Memory B cell (primary cell): ENCODE results near the gene MIS18A.
A peak's percentile ranks its signal among the peaks of the same experiment; 100 is the strongest.
"Not testable (repeated sequence)": the region's sequence is repeated elsewhere in the genome, so short reads cannot be mapped to it uniquely, and the experiment has no call there.

ENCODE experiments used
- ATAC-seq: fragments of 150-1000 bp; cut with Tn5 transposase; 2 replicates; pipeline ENCODE4 v1.10.0; 2021; ENCODE audit warnings: low read depth, mild to moderate bottlenecking, moderate library complexity
- DNase-seq, 2 donors: peaks; one replicate each; pipeline ENCODE4 v3.0.0; 2022; ENCODE audit warnings: low spot score in 2 of 2
- H3K27ac Mint-ChIP-seq: one replicate; pipeline ENCODE4 v1.8.0; 2022; ENCODE audit warnings: mild to moderate bottlenecking, moderate library complexity, mixed read lengths
- H3K27me3 Mint-ChIP-seq: one replicate; pipeline ENCODE4 v1.8.0; 2022; ENCODE audit warnings: mixed read lengths
- H3K36me3 Mint-ChIP-seq: one replicate; pipeline ENCODE4 v1.8.0; 2022; ENCODE audit warnings: mild to moderate bottlenecking, mixed read lengths
- H3K4me1 Mint-ChIP-seq: one replicate; pipeline ENCODE4 v1.8.0; 2022; ENCODE audit warnings: mixed read lengths
- H3K4me3 Mint-ChIP-seq: one replicate; pipeline ENCODE4 v1.8.0; 2022; ENCODE audit warnings: mild to moderate bottlenecking, moderate library complexity, mixed read lengths
- H3K9me3 Mint-ChIP-seq: one replicate; pipeline ENCODE4 v1.8.0; 2022; ENCODE audit warnings: mixed read lengths

The MIS18A gene

DNA sequence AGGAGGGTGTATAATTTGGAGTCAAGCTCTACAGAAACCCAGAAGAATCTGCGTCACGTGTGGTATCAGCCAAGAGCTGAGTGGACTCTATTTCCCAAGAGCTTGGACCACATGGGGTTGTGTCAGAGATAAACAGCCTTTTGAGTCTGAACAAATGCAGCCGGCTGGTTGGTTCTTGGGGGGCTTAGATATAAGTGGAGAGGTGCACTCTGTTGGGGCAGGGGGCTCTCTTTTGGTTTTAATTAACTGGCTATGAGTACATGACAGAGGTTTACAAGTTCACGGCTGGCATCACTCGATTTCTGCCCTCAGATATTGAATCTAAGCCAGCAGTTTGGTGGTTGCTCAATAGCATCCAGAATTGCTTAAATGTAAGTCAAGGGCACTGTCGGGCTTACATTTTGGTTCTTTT lies 19.3 kb upstream of the MIS18A start:
- DNase-seq (no peak), ATAC-seq (no peak)
- Mint-ChIP-seq H3K4me1 (no peaks in the 10 kb centered on the region), H3K9me3 (no peaks in the 10 kb centered on the region), H3K36me3 (peaks cover 3% of the 10 kb centered on the region), H3K27ac (no peak overlapping the region), H3K27me3 (no peaks in the 10 kb centered on the region), H3K4me3 (no peak overlapping the region)

DNA sequence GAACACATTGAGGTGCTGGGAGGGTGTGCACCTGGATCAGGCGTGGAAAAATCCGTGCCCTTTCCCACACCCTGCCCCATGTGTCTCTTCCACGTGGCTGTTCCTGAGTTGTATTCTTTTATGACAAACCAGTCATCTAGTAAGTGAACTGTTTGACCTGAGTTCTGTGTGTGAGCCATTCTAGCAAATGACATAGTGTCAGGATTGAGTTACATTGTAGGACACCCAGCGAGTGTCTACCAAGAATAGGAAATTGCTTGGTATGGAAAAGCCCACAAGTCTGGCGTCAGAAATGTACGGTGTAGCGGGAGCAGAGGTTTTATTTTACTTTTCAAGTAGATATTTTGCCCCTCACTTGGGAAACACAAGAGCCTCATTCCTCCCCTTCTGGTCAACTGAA lies 18.6 kb upstream of the MIS18A start:
- Mint-ChIP-seq H3K9me3 (no peaks in the 10 kb centered on the region), H3K27me3 (no peaks in the 10 kb centered on the region), H3K36me3 (peaks cover 3% of the 10 kb centered on the region), H3K4me3 (no peak overlapping the region), H3K27ac (no peak overlapping the region), H3K4me1 (no peaks in the 10 kb centered on the region)
- ATAC-seq (no peak), DNase-seq (no peak)

DNA sequence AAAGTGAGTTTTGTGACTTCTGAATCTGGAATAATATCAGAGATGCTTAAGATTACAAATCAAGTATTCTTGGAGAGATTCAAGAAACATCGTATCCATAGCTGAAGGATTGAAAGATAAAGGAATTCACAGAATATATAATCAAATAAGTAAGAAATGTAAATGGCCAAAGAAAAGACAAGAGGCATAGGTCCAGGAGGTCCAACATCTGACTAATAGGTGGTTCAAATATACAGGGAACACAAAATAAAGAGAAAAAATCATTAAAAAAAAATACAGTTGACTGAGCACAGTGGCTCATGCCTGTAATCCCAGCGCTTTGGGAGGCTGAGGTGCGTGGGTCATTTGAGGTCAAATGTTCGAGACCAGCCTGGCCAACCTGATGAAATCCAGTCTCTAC lies 6.6 kb upstream of the MIS18A start:
- Mint-ChIP-seq H3K27me3 (no peaks in the 10 kb centered on the region), H3K4me3 (no peak overlapping the region), H3K36me3 (peaks cover 15% of the 10 kb centered on the region), H3K27ac (no peak overlapping the region), H3K4me1 (peaks cover 1% of the 10 kb centered on the region), H3K9me3 (no peaks in the 10 kb centered on the region)
- DNase-seq, result no peak
- ATAC-seq, result no peak

DNA sequence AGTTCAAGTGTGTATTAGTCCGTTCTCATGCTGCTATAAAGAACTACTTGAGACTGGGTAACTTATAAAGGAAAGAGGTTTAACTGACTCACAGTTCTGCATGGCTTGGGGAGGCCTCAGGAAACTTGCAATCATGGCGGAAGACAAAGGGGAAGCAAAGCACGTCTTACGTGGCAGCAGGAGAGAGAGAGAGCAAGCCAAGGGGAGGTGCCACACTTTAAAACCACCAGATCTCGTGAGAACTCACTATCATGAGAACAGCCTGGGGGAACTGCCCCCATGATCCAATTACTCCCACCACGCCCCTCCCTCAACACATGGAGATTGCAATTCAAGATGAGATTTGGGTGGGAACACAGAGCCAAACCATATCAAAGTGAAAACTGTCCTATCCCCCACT lies 4.1 kb upstream of the MIS18A start:
- no peak for ATAC-seq
- Mint-ChIP-seq H3K36me3 (peaks cover 17% of the 10 kb centered on the region), H3K9me3 (no peaks in the 10 kb centered on the region), H3K27me3 (no peaks in the 10 kb centered on the region), H3K4me1 (peaks cover 16% of the 10 kb centered on the region), H3K27ac (no peak overlapping the region), H3K4me3 (no peak overlapping the region)
- no peak for DNase-seq

DNA sequence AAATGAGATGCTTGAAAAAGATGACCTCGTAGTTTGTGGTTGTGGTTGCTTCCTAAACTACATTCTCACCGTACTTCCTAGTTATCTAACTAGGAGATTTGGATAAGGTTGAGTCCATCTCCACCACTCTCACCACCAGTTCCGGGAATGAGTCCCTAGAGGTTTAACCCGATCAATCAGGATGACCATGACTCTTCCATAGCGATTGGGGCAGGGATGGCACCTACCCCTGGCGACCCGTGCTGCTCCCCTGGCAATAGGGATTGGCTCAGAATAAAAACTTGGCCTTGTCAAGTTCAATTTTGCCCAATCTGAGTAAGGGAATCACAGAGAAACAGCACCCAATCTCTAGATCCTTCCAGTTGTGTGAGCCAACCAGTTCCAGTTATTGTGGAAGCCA lies 2.7 kb upstream of the MIS18A start:
- peaks cover 14% of the 10 kb centered on the region for H3K36me3 Mint-ChIP-seq
- ATAC-seq (no peak), DNase-seq (no peak)
- no peak overlapping the region for H3K4me3 Mint-ChIP-seq
- no peak overlapping the region for H3K27ac Mint-ChIP-seq
- H3K9me3 Mint-ChIP-seq, result no peaks in the 10 kb centered on the region
- no peaks in the 10 kb centered on the region for H3K27me3 Mint-ChIP-seq
- H3K4me1 Mint-ChIP-seq, result peaks cover 17% of the 10 kb centered on the region

DNA sequence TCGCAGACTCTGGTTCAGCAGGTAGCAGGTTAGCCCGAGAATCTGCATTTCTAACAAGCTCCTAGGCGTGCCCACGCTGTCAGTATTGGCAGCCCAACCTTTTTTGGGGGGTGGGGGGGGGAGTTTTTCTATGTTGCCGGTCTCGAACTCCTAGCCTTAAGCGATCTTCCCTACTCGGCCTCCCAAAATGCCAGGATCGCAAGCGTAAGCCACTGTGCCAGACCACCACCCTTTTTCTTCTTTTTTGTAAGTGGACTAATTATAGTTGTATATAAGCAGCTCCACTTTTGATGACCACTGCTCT lies 480 bp upstream of the MIS18A start:
- Mint-ChIP-seq H3K4me1 (peaks cover 20% of the 10 kb centered on the region), H3K27ac (peak overlapping the region; percentile 94), H3K27me3 (no peaks in the 10 kb centered on the region), H3K36me3 (peaks cover 11% of the 10 kb centered on the region), H3K9me3 (no peaks in the 10 kb centered on the region), H3K4me3 (peak overlapping the region; percentile 100)
- ATAC-seq (no peak), DNase-seq (no peak)

DNA sequence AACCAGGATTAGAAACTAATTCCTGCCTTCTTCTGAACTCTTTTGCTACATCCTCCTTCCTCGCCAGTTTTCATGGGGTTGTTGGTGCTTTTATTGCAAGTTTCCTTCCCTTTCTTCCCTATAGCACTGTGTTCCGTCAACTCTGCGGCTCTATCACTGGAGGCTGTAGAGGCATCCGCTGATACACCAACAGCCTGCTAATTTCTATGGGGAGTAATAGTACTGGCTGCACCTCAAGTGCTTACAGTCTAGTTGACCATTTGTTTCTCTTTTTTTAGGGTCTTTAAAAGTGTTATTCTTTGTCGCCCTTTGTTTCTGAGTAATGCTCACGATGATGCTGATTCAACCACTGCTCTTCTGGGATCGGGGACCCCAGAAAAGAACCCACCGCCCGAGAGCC lies 746 bp downstream of the MIS18A start:
- H3K36me3 Mint-ChIP-seq, result peaks cover 7% of the 10 kb centered on the region
- no peak for ATAC-seq
- no peaks in the 10 kb centered on the region for H3K9me3 Mint-ChIP-seq
- no peak for DNase-seq
- no peaks in the 10 kb centered on the region for H3K27me3 Mint-ChIP-seq
- H3K4me3 Mint-ChIP-seq, result peak overlapping the region; percentile 100
- H3K4me1 Mint-ChIP-seq, result peaks cover 20% of the 10 kb centered on the region
- peak overlapping the region; percentile 94 for H3K27ac Mint-ChIP-seq

DNA sequence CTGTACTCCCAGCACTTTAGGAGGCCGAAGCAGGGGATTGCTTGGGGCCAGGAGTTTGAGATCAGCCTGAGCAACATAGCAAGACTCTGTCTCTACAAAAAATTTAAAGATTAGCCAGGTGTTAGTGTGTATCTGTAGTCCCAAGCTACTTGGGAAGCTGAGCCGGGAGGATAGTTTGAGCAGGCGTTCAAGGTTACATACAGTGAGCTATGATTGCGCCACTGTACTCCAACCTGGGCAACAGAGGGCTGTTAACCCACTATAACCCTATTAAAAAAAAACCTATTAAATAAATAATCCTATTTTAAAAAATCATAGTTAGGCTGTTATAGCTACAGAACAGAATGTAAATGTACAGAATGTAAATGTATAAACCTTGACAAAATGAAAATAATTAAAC lies 2.2 kb downstream of the MIS18A start:
- H3K4me1 Mint-ChIP-seq, result peaks cover 20% of the 10 kb centered on the region

DNA sequence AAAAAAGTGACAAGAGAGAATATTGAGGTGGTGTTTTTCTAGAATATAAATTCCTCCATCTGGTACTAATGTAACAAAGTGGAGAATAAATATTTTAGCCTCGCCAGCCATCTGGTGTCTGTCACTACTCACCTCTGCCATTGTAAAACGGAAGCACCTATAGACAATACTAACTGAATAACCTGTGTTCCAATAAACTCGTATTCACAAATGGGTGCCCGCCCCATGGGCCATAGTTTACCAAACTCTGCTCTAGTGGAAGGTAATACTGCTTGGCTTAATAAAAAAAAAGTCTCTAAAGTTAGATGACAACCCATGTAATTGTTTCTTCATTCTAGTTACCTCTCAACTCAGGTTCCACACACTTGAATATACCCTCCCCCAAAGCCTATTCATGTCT lies 8.1 kb downstream of the MIS18A start:
- Mint-ChIP-seq H3K27ac (no peak overlapping the region), H3K36me3 (peaks cover 25% of the 10 kb centered on the region), H3K9me3 (no peaks in the 10 kb centered on the region), H3K4me3 (no peak overlapping the region), H3K4me1 (peaks cover 2% of the 10 kb centered on the region), H3K27me3 (no peaks in the 10 kb centered on the region)
- no peak for DNase-seq
- no peak for ATAC-seq

More for the DNA sequence above, 2.2 kb downstream of the MIS18A start:
- H3K4me3 Mint-ChIP-seq, result no peak overlapping the region
- no peaks in the 10 kb centered on the region for H3K27me3 Mint-ChIP-seq
- no peaks in the 10 kb centered on the region for H3K9me3 Mint-ChIP-seq
- ATAC-seq, result no peak
- no peak overlapping the region for H3K27ac Mint-ChIP-seq
- no peak for DNase-seq
- H3K36me3 Mint-ChIP-seq, result peaks cover 7% of the 10 kb centered on the region

DNA sequence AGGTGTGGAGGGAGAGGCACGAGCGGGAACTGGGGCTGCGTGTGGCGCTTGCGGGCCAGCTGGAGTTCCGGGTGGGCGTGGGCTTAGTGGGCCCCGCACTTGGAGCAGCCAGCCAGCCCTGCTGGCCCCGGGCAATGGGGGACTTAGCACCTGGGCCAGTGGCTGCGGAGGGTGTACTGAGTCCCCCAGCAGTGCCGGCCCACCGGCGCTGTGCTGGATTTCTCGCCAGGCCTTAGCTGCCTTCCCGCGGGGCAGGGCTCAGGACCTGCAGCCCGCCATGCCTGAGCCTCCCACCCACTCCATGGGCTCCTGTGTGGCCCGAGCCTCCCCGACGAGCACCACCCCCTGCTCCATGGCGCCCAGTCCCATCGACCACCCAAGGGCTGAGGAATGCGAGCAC lies 13.5 kb downstream of the MIS18A start:
- ATAC-seq, H3K27ac Mint-ChIP-seq, H3K4me1 Mint-ChIP-seq, H3K9me3 Mint-ChIP-seq, H3K27me3 Mint-ChIP-seq, DNase-seq, H3K4me3 Mint-ChIP-seq: not testable (repeated sequence)
- H3K36me3 Mint-ChIP-seq, result peaks cover 18% of the 10 kb centered on the region

DNA sequence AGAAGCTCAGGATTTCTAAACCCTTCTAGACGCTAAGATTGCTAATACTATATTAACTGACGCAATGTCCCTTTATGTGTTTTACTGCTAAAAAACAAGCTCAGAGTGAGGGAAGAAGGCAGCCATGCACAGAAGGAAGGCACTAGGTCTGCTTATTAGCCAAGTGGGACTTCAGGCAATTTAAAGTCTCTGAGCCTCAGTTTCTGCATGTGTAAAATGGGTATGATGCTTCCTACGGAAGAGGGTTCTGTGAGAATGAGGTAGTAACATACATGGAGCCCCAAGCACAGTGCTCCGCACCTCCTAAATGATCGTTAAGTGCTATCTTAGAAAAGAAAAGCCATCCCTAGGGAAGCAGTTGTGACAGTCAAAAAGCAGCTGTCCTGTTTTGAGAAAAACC lies 16.9 kb downstream of the MIS18A start:
- H3K27ac Mint-ChIP-seq, result no peak overlapping the region
- peaks cover 5% of the 10 kb centered on the region for H3K4me1 Mint-ChIP-seq
- H3K4me3 Mint-ChIP-seq, result no peak overlapping the region
- H3K36me3 Mint-ChIP-seq, result peaks cover 8% of the 10 kb centered on the region
- DNase-seq (no peak), ATAC-seq (no peak)
- H3K9me3 Mint-ChIP-seq, result no peaks in the 10 kb centered on the region
- no peaks in the 10 kb centered on the region for H3K27me3 Mint-ChIP-seq

DNA sequence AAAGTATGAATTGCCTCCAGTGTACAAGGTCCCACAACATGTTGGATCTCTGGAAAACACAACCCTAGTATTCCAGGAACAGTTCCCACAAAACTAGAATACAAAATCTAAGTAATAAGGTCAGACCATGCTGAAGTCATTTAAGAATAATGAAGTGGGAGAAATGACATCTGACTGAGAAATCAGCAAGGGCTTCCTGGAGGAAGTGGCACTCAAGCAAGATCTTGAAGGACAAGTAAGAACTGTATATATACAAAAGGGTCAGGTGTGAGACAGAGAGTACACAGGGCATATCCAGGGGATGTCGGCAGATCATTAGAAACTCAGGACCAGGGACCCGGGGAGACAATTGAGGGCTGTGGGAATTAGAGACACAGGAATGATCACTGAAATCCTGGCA lies 18.7 kb downstream of the MIS18A start:
- ATAC-seq (no peak), DNase-seq (no peak)
- Mint-ChIP-seq H3K4me3 (no peak overlapping the region), H3K27me3 (peaks cover 3% of the 10 kb centered on the region), H3K36me3 (peaks cover 2% of the 10 kb centered on the region), H3K27ac (no peak overlapping the region), H3K9me3 (no peaks in the 10 kb centered on the region), H3K4me1 (peaks cover 5% of the 10 kb centered on the region)

DNA sequence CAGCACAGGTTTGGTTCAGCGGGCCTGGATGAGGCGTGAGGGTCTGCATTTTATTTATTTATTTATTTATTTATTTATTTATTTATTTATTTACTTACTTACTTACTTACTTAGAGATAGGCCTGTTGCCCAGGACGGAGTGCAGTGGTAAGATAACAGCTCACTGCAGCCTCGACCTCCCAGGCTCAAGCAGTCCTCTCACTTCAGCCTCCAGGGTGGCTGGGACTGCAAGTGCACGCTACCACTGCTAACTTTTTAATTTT lies 20.1 kb downstream of the MIS18A start:
- not testable (repeated sequence) for H3K27ac Mint-ChIP-seq, H3K4me1 Mint-ChIP-seq, H3K27me3 Mint-ChIP-seq, H3K9me3 Mint-ChIP-seq, DNase-seq, H3K36me3 Mint-ChIP-seq, H3K4me3 Mint-ChIP-seq, ATAC-seq

DNA sequence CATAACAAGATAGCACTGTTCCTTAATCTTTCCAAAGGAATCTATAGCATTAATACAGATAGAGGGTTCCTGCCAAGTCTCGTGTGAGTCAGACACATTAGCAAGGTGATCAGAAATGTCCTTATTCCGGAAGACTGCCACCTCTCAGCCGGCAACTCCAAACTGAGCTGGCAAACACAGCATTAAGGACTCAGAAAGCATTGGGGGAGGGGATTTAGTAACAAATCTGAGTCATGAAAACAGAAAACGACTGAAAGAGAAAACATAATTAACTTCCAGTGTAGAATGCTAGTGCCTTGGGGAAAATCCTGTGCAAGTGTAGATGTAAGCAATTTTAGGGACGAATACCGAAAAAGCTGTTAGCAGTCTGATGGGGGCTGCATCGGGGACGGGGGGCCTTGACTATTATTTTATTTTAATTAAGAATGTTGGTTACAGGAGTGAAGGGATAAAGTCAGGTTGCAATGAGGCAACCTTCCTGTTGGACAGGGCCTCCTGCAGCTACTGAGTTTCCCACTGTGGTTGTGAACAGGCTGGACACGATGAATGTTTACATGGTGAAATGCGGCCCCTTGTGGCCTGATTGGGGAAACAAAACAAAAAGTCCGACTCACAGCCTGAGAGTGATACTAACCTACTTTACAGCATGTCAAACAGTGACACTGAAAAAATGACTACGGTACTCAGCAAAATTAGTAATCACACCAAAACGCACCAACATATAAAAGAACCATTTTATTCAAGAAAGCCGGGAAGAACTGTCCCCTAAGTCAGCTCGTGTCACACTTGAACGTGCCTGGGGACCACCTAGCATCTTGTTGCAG lies 20.7 kb downstream of the MIS18A start:
- Mint-ChIP-seq H3K36me3 (peaks cover 2% of the 10 kb centered on the region), H3K9me3 (no peaks in the 10 kb centered on the region), H3K27ac (no peak overlapping the region), H3K4me3 (no peak overlapping the region), H3K4me1 (peaks cover 5% of the 10 kb centered on the region), H3K27me3 (peaks cover 3% of the 10 kb centered on the region)
- DNase-seq (peak in 1 of 2 donors; percentile 19), ATAC-seq (peak; percentile 47)

DNA sequence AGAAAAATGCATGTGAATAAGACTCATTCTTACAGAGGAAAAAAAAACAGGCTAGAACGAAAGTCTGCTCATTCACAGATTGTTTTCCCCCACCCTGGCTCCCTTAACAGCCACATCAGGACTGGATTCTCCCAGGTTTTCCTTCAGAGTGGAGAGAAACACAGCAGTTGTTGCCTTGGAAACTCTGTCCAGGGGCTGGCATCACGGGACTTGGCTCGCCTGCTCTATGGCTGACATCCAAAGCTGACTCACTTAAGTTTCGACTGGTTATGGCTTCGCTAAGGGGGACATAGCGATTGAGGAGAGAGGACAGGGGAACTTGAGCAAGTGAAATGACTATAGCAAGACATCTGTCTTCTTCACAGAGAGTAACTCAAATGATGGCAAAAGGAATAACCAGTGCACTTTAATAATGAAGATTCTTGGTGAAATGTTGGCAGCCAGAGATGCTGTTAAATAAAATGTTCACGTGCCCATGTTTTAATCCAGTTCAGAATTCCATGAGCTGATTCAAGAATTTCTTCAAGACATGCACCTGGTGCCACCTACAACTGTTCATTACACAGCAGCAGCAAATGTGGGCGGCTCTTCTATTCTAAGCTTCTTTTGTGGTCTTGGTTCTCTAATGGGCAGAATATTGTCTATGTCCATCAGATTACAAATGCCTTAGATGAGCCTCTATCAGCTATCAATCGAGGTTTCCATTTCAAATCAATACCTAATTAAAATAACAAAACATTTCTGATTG lies 21.8 kb downstream of the MIS18A start:
- no peak overlapping the region for H3K27ac Mint-ChIP-seq
- H3K36me3 Mint-ChIP-seq, result peaks cover 2% of the 10 kb centered on the region
- DNase-seq (no peak), ATAC-seq (no peak)
- H3K9me3 Mint-ChIP-seq, result peaks cover 1% of the 10 kb centered on the region
- H3K4me3 Mint-ChIP-seq, result no peak overlapping the region
- peaks cover 5% of the 10 kb centered on the region for H3K4me1 Mint-ChIP-seq
- H3K27me3 Mint-ChIP-seq, result peaks cover 3% of the 10 kb centered on the region
